GM19328 (cell line): Measurements from ENCODE around the gene AIPL1.

Experiments used
- ATAC-seq: cut with Tn5 transposase; IDR thresholded peaks from one replicate; pipeline ENCODE4 v1.9.1; 2021; ENCODE audit warnings: mild to moderate bottlenecking, moderate library complexity; ENCODE audit not compliant: unreplicated experiment

Gene AIPL1

GRCh38 chr17:6380915-6381438 is 53.9 kb downstream of the AIPL1 start:
- no peak for ATAC-seq

- no peak for ATAC-seq
Observed at GRCh38 chr17:6377906-6378305, 57.0 kb downstream of the AIPL1 start.

- ATAC-seq = no peak
Observed at GRCh38 chr17:6376931-6377361, 58.0 kb downstream of the AIPL1 start.

GRCh38 chr17:6374761-6375312 is 60.1 kb downstream of the AIPL1 start:
- no peak for ATAC-seq

GRCh38 chr17:6374271-6374691 is 60.6 kb downstream of the AIPL1 start:
- no peak for ATAC-seq
